HepG2 (cell line): ENCODE data around the gene KDM1B. TPM values are rescaled to one million over a fixed set of nuclear protein-coding genes. Genes with fewer than 3 reads are reported as not detected.
A peak's percentile ranks its signal among the peaks of the same experiment; 100 is the strongest.

Experiments used
- ADNP ChIP-seq: sonication (generic); formaldehyde crosslinking; IDR thresholded peaks from 2 replicates; pipeline ENCODE4 v1.4.0; 2020; ENCODE audit warnings: missing genetic modification reagents
- BCL6 ChIP-seq: IDR thresholded peaks from 2 replicates; pipeline ENCODE4 v1.6.1; 2016; ENCODE audit warnings: missing genetic modification reagents, missing compliant biosample characterization
- BORCS8-MEF2B ChIP-seq: sonication (generic); formaldehyde crosslinking; IDR thresholded peaks from 2 replicates; pipeline ENCODE4 v1.8.0; 2022; ENCODE audit warnings: mild to moderate bottlenecking, missing genetic modification reagents
- DR1 ChIP-seq: sonication (generic); formaldehyde crosslinking; IDR thresholded peaks from 2 replicates; pipeline ENCODE4 v1.8.0; 2021; ENCODE audit warnings: mild to moderate bottlenecking, missing genetic modification reagents, inconsistent platforms
- EED ChIP-seq: sonication (generic); formaldehyde crosslinking; IDR thresholded peaks from 2 replicates; pipeline ENCODE4 v1.5.0; 2020; ENCODE audit warnings: mild to moderate bottlenecking, missing genetic modification reagents
- ELF3 ChIP-seq: IDR thresholded peaks from 2 replicates; pipeline ENCODE4 v1.6.1; 2016; ENCODE audit warnings: missing genetic modification reagents, missing compliant biosample characterization
- GPBP1L1 ChIP-seq: sonication (generic); formaldehyde crosslinking; IDR thresholded peaks from 2 replicates; pipeline ENCODE4 v1.5.0; 2020; ENCODE audit warnings: mild to moderate bottlenecking, missing genetic modification reagents
- HMG20A ChIP-seq: IDR thresholded peaks from 2 replicates; pipeline ENCODE4 v1.6.1; 2016; ENCODE audit warnings: borderline replicate concordance
- KDM2A ChIP-seq: sonication (generic); formaldehyde crosslinking; IDR thresholded peaks from 2 replicates; pipeline ENCODE4 v1.4.0; 2020; ENCODE audit warnings: low read depth, missing genetic modification reagents, borderline replicate concordance
- KDM5A ChIP-seq: fragments of 200-600 bp; sonication (generic); IDR thresholded peaks from 2 replicates; pipeline ENCODE4 v1.7.0; 2018; ENCODE audit warnings: antibody characterized with exemption, mild to moderate bottlenecking, low read length, borderline replicate concordance
- KMT2B ChIP-seq: IDR thresholded peaks from 2 replicates; pipeline ENCODE4 v1.6.1; 2016; ENCODE audit warnings: missing genetic modification reagents, missing compliant biosample characterization
- MAFK ChIP-seq, 2 experiments: IDR thresholded peaks in 1 of 2; conservative IDR thresholded peaks in 1 of 2; 2 replicates each; pipeline ENCODE4 v1.6.1; 2011; ENCODE audit warnings: improper control_type of control experiment in 2 of 2, low read length in 2 of 2
- ONECUT2 ChIP-seq: sonication (generic); formaldehyde crosslinking; IDR thresholded peaks from 2 replicates; pipeline ENCODE4 v1.4.0; 2020; ENCODE audit warnings: missing genetic modification reagents
- PITX1 ChIP-seq: sonication (generic); formaldehyde crosslinking; IDR thresholded peaks from 2 replicates; pipeline ENCODE4 v1.5.1; 2020; ENCODE audit warnings: mild to moderate bottlenecking, missing genetic modification reagents
- RBFOX2 ChIP-seq: fragments of 200-400 bp; formaldehyde crosslinking; IDR thresholded peaks from 2 replicates; pipeline ENCODE4 v1.6.1; 2017; ENCODE audit warnings: low read depth, mild to moderate bottlenecking, low read length
- RBM22 ChIP-seq: fragments of 200-400 bp; formaldehyde crosslinking; optimal IDR thresholded peaks from 2 replicates; pipeline ENCODE3; 2017; ENCODE audit warnings: mild to moderate bottlenecking, low read length, moderate library complexity
- RXRB ChIP-seq: IDR thresholded peaks from 2 replicates; pipeline ENCODE4 v1.6.1; 2016; ENCODE audit warnings: borderline replicate concordance, missing genetic modification reagents, missing compliant biosample characterization
- SAP130 ChIP-seq: IDR thresholded peaks from 2 replicates; pipeline ENCODE4 v1.6.1; 2016; ENCODE audit warnings: low read depth
- SMAD1 ChIP-seq: sonication (generic); formaldehyde crosslinking; IDR thresholded peaks from 2 replicates; pipeline ENCODE4 v1.4.0; 2020; ENCODE audit warnings: missing genetic modification reagents, low read depth, mild to moderate bottlenecking, borderline replicate concordance
- SP1 ChIP-seq, 2 experiments: fragments of 450-650 bp in 1 of 2; sonication (generic) in 1 of 2; formaldehyde crosslinking in 1 of 2; IDR thresholded peaks; 2 replicates each; pipeline versions ENCODE4 v1.4.0 to v1.6.1; 2016 to 2020; ENCODE audit warnings: missing genetic modification reagents in 1 of 2
- SYNCRIP ChIP-seq: fragments of 200-400 bp; formaldehyde crosslinking; IDR thresholded peaks from 2 replicates; pipeline ENCODE4 v1.6.1; 2018; ENCODE audit warnings: mild to moderate bottlenecking, low read depth, low read length; ENCODE audit not compliant: insufficient read depth
- TBX3 ChIP-seq: fragments of 450-650 bp; IDR thresholded peaks from 2 replicates; pipeline ENCODE4 v1.6.1; 2017; ENCODE audit warnings: antibody characterized with exemption, mild to moderate bottlenecking, inconsistent platforms, borderline replicate concordance
- THAP11 ChIP-seq: IDR thresholded peaks from 2 replicates; pipeline ENCODE4 v1.6.1; 2016; ENCODE audit warnings: missing biosample characterization, missing genetic modification reagents
- YY1 ChIP-seq: IDR thresholded peaks from 2 replicates; pipeline ENCODE4 v1.6.1; 2011; ENCODE audit warnings: low read length, low read depth, moderate library complexity, mild to moderate bottlenecking; ENCODE audit not compliant: insufficient read depth, insufficient replicate concordance
- ZNF232 ChIP-seq: sonication (generic); formaldehyde crosslinking; IDR thresholded peaks from 2 replicates; pipeline ENCODE4 v1.4.0; 2020; ENCODE audit warnings: missing genetic modification reagents, borderline replicate concordance
- ZNF260 ChIP-seq: sonication (generic); formaldehyde crosslinking; IDR thresholded peaks from 2 replicates; pipeline ENCODE4 v1.4.0; 2020; ENCODE audit warnings: missing genetic modification reagents, low read depth, mild to moderate bottlenecking, borderline replicate concordance
- ZNF720 ChIP-seq: sonication (generic); formaldehyde crosslinking; IDR thresholded peaks from 2 replicates; pipeline ENCODE4 v1.4.0; 2020; ENCODE audit warnings: missing genetic modification reagents
- ZNF792 ChIP-seq: IDR thresholded peaks from 2 replicates; pipeline ENCODE4 v1.6.1; 2016
- ZNF879 ChIP-seq: sonication (generic); formaldehyde crosslinking; IDR thresholded peaks from 2 replicates; pipeline ENCODE4 v1.8.1; 2023; ENCODE audit warnings: missing genetic modification reagents
- ZSCAN31 ChIP-seq: sonication (generic); formaldehyde crosslinking; IDR thresholded peaks from 2 replicates; pipeline ENCODE4 v1.5.0; 2020; ENCODE audit warnings: low read depth, mild to moderate bottlenecking, missing genetic modification reagents
- polyA plus RNA-seq, 8 experiments: library from polyadenylated mRNA; depleted of rRNA in 3 of 8; stranded (reverse) in 7 of 8; unstranded in 1 of 8; fragments of >200 nt; fragmentation: Illumina TruSeq in 4 of 8; extraction: Trizol in 4 of 8; gene quantifications; 2 replicates each; pipeline versions ENCODE4 v1.2.1 to v1.2.3, GENCODE V29; 2011 to 2016; ENCODE audit warnings: low read depth in 4 of 8, missing spikeins in 1 of 8, mixed read lengths in 1 of 8; ENCODE audit not compliant: insufficient read depth in 1 of 8
- total RNA-seq, 5 experiments: library from RNA; depleted of rRNA; stranded (reverse); fragments of >200 nt; fragmentation: Illumina TruSeq; extraction: Trizol; gene quantifications; 2 replicates each; pipeline ENCODE4 v1.2.3, GENCODE V29; 2016; ENCODE audit warnings: low read depth in 1 of 5
- TF ChIP-seq, protein P1 (sequence below): IDR thresholded peaks from 2 replicates; pipeline ENCODE4 v1.6.1; 2016; ENCODE audit warnings: missing biosample characterization, missing genetic modification reagents, low read depth

Gene KDM1B
- total and polyA plus RNA-seq, 2 of the 13 experiments (the other 11 are each of a cell fraction or from before 2014, with no cell fraction given): 9.8 to 13.2 TPM

- TF ChIP-seq EED (CRISPR knock-in tag) (no peak), ZNF792 (CRISPR knock-in tag) (0 out of 2 replicates have a peak, but pooled peaks have one; percentile 65), GPBP1L1 (no peak), SMAD1 (CRISPR knock-in tag) (0 out of 2 replicates have a peak, but pooled peaks have one; percentile 30), BORCS8-MEF2B (CRISPR knock-in tag) (peak; percentile 67), ELF3 (peak; percentile 3), SYNCRIP (no peak), THAP11 (CRISPR knock-in tag) (0 out of 2 replicates have a peak, but pooled peaks have one; percentile 30), PITX1 (CRISPR knock-in tag) (peak; percentile 66), ZSCAN31 (CRISPR knock-in tag) (0 out of 2 replicates have a peak, but pooled peaks have one; percentile 78), ZNF720 (CRISPR knock-in tag) (no peak), KMT2B (peak; percentile 70), KDM2A (CRISPR knock-in tag) (0 out of 2 replicates have a peak, but pooled peaks have one; percentile 4), YY1 (peak; percentile 90), DR1 (CRISPR knock-in tag) (no peak; the same call in 1 of the 2 replicates), TBX3 (0 out of 2 replicates have a peak, but pooled peaks have one; percentile 65), ONECUT2 (no peak), RBFOX2 (peak; percentile 32; the same call in 1 of the 2 replicates), ZNF232 (CRISPR knock-in tag) (no peak), RXRB (CRISPR knock-in tag) (peak; percentile 38), HMG20A (CRISPR knock-in tag) (0 out of 2 replicates have a peak, but pooled peaks have one; percentile 14), SP1 (IDR thresholded peaks at IDR 0.05) (no peak), SP1 (CRISPR knock-in tag; IDR thresholded peaks at IDR 0.05) (no peak), ZNF260 (no peak), RBM22 (no peak), MAFK (conservative IDR thresholded peaks at IDR 0.05 in 1 of 2, IDR thresholded peaks at IDR 0.05 in 1 of 2; ENCODE audit: low read length in 2 of 2) (no peak), KDM5A (0 out of 2 replicates have a peak, but pooled peaks have one; percentile 34), SAP130 (CRISPR knock-in tag) (peak; percentile 79), BCL6 (CRISPR knock-in tag) (no peak), ZNF879 (peak; percentile 67), ADNP (no peak)
- TF ChIP-seq, protein P1, sequence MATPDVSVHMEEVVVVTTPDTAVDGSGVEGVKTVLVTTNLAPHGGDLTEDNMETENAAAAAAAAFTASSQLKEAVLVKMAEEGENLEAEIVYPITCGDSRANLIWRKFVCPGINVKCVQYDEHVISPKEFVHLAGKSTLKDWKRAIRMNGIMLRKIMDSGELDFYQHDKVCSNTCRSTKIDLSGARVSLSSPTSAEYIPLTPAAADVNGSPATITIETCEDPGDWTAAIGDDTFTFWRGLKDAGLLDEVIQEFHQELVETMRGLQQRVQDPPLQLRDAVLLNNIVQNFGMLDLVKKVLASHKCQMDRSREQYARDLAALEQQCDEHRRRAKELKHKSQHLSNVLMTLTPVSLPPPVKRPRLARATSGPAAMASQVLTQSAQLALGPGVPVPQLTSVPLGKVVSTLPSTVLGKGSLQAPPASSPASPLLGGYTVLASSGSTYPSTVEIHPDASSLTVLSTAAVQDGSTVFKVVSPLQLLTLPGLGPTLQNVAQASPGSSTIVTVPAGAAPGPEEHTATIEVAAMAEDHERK: no peak
Measured at GRCh38 chr6:18154507-18155149, 594 bp upstream of the KDM1B start, which contains the start of gene TPMT (continued).
